HepG2 (cell line): ENCODE results near the gene DBNDD2. TPM values are rescaled to one million over a fixed set of nuclear protein-coding genes. Genes with fewer than 3 reads are reported as not detected.

Source experiments
- AGO2 ChIP-seq: fragments of 200-400 bp; formaldehyde crosslinking; optimal IDR thresholded peaks from 2 replicates; pipeline ENCODE3; 2017; ENCODE audit warnings: mild to moderate bottlenecking, low read depth, low read length, moderate library complexity
- ATF2 ChIP-seq: sonication (generic); formaldehyde crosslinking; IDR thresholded peaks from 2 replicates; pipeline ENCODE4 v1.4.0; 2020; ENCODE audit warnings: missing genetic modification reagents
- CENPX ChIP-seq: sonication (generic); formaldehyde crosslinking; IDR thresholded peaks from 2 replicates; pipeline ENCODE4 v1.9.0; 2021; ENCODE audit warnings: mild to moderate bottlenecking, missing genetic modification reagents, moderate library complexity
- FOXK2 ChIP-seq: fragments of 450-650 bp; IDR thresholded peaks from 2 replicates; pipeline ENCODE4 v1.6.1; 2016
- GPN1 ChIP-seq: sonication (generic); formaldehyde crosslinking; IDR thresholded peaks from 2 replicates; pipeline ENCODE4 v1.5.1; 2020; ENCODE audit warnings: missing genetic modification reagents, borderline replicate concordance
- HDAC1 ChIP-seq: sonication (generic); formaldehyde crosslinking; IDR thresholded peaks from 2 replicates; pipeline ENCODE4 v1.5.1; 2020; ENCODE audit warnings: mild to moderate bottlenecking, missing genetic modification reagents
- HMG20B ChIP-seq: conservative IDR thresholded peaks from 2 replicates; pipeline ENCODE4 v1.6.1; 2016; ENCODE audit warnings: missing genetic modification reagents, missing compliant biosample characterization
- HNRNPUL1 ChIP-seq: fragments of 200-400 bp; formaldehyde crosslinking; IDR thresholded peaks from 2 replicates; pipeline ENCODE4 v1.6.1; 2017; ENCODE audit warnings: low read depth, mild to moderate bottlenecking, low read length, moderate library complexity
- KDM6A ChIP-seq: IDR thresholded peaks from 2 replicates; pipeline ENCODE4 v1.6.1; 2016; ENCODE audit warnings: low read depth
- MED8 ChIP-seq: sonication (generic); formaldehyde crosslinking; IDR thresholded peaks from 2 replicates; pipeline ENCODE4 v1.8.1; 2023; ENCODE audit warnings: mild to moderate bottlenecking, missing genetic modification reagents; ENCODE audit not compliant: insufficient replicate concordance
- MEIS2 ChIP-seq: sonication (generic); formaldehyde crosslinking; IDR thresholded peaks from 2 replicates; pipeline ENCODE4 v1.9.0; 2021; ENCODE audit warnings: mild to moderate bottlenecking, missing genetic modification reagents
- MIER2 ChIP-seq: IDR thresholded peaks from 2 replicates; pipeline ENCODE4 v1.6.1; 2016; ENCODE audit warnings: missing biosample characterization, missing genetic modification reagents
- MTF2 ChIP-seq: sonication (generic); formaldehyde crosslinking; IDR thresholded peaks from 2 replicates; pipeline ENCODE4 v1.5.0; 2020; ENCODE audit warnings: missing genetic modification reagents, borderline replicate concordance
- NKX3-1 ChIP-seq: sonication (generic); formaldehyde crosslinking; IDR thresholded peaks from 2 replicates; pipeline ENCODE4 v1.5.0; 2020; ENCODE audit warnings: missing genetic modification reagents
- PAF1 ChIP-seq: IDR thresholded peaks from 2 replicates; pipeline ENCODE4 v1.6.1; 2016; ENCODE audit warnings: missing genetic modification reagents, missing compliant biosample characterization
- PTBP1 ChIP-seq: fragments of 200-400 bp; formaldehyde crosslinking; IDR thresholded peaks from 2 replicates; pipeline ENCODE4 v1.6.1; 2018; ENCODE audit warnings: low read length, low read depth; ENCODE audit not compliant: poor library complexity, severe bottlenecking
- RCOR2 ChIP-seq: IDR thresholded peaks from 2 replicates; pipeline ENCODE4 v1.6.1; 2016; ENCODE audit warnings: missing biosample characterization, missing genetic modification reagents
- SKI ChIP-seq: fragments of 450-650 bp; IDR thresholded peaks from one replicate; pipeline ENCODE4 v1.6.1; 2018; ENCODE audit warnings: mild to moderate bottlenecking; ENCODE audit not compliant: partially characterized antibody
- SP2 ChIP-seq: sonication (generic); formaldehyde crosslinking; IDR thresholded peaks from 2 replicates; pipeline ENCODE4 v1.5.1; 2020; ENCODE audit warnings: mild to moderate bottlenecking, missing genetic modification reagents
- TGIF2 ChIP-seq: IDR thresholded peaks from 2 replicates; pipeline ENCODE4 v1.6.1; 2016; ENCODE audit warnings: control low read depth, missing compliant biosample characterization
- ZC3H13 ChIP-seq: sonication (generic); formaldehyde crosslinking; IDR thresholded peaks from 2 replicates; pipeline ENCODE4 v1.8.1; 2023; ENCODE audit warnings: mild to moderate bottlenecking, missing genetic modification reagents, moderate library complexity
- ZNF235 ChIP-seq: sonication (generic); formaldehyde crosslinking; IDR thresholded peaks from 2 replicates; pipeline ENCODE4 v1.8.1; 2023; ENCODE audit warnings: mild to moderate bottlenecking, missing genetic modification reagents, borderline replicate concordance
- ZNF431 ChIP-seq: sonication (generic); formaldehyde crosslinking; IDR thresholded peaks from 2 replicates; pipeline ENCODE4 v1.9.0; 2022; ENCODE audit warnings: missing genetic modification reagents, low read depth, mild to moderate bottlenecking, borderline replicate concordance
- ZNF577 ChIP-seq: sonication (generic); formaldehyde crosslinking; IDR thresholded peaks from 2 replicates; pipeline ENCODE4 v1.4.0; 2020; ENCODE audit warnings: mild to moderate bottlenecking, low read depth, missing genetic modification reagents, borderline replicate concordance
- ZNF629 ChIP-seq: sonication (generic); formaldehyde crosslinking; conservative IDR thresholded peaks from 2 replicates; pipeline ENCODE4 v1.5.0; 2020; ENCODE audit warnings: missing genetic modification reagents
- polyA plus RNA-seq, 8 experiments: library from polyadenylated mRNA; depleted of rRNA in 3 of 8; stranded (reverse) in 7 of 8; unstranded in 1 of 8; fragments of >200 nt; fragmentation: Illumina TruSeq in 4 of 8; extraction: Trizol in 4 of 8; gene quantifications; 2 replicates each; pipeline versions ENCODE4 v1.2.1 to v1.2.3, GENCODE V29; 2011 to 2016; ENCODE audit warnings: low read depth in 4 of 8, missing spikeins in 1 of 8, mixed read lengths in 1 of 8; ENCODE audit not compliant: insufficient read depth in 1 of 8
- total RNA-seq, 5 experiments: library from RNA; depleted of rRNA; stranded (reverse); fragments of >200 nt; fragmentation: Illumina TruSeq; extraction: Trizol; gene quantifications; 2 replicates each; pipeline ENCODE4 v1.2.3, GENCODE V29; 2016; ENCODE audit warnings: low read depth in 1 of 5
- TF ChIP-seq, protein P1 (sequence below): sonication (generic); formaldehyde crosslinking; IDR thresholded peaks from 2 replicates; pipeline ENCODE4 v1.4.0; 2020; ENCODE audit warnings: missing genetic modification reagents
- TF ChIP-seq, protein P2 (sequence below): sonication (generic); formaldehyde crosslinking; IDR thresholded peaks from 2 replicates; pipeline ENCODE4 v1.8.0; 2022; ENCODE audit warnings: missing genetic modification reagents, mild to moderate bottlenecking, moderate library complexity, borderline replicate concordance

The DBNDD2 gene
- total and polyA plus RNA-seq, 2 of the 13 experiments (the other 11 are each of a cell fraction or from before 2014, with no cell fraction given) = 16.7 to 47.6 TPM

- no peak; the same call in 1 of the 2 replicates for TF ChIP-seq ZNF235
- no peak; the same call in 1 of the 2 replicates for TF ChIP-seq MEIS2 (CRISPR knock-in tag)
- no peak for TF ChIP-seq KDM6A (CRISPR knock-in tag)
- TF ChIP-seq RCOR2 (CRISPR knock-in tag) = no peak
- no peak for TF ChIP-seq ZC3H13 (CRISPR knock-in tag)
- no peak for TF ChIP-seq CENPX
- TF ChIP-seq SP2 = no peak
- peak; percentile 78 for TF ChIP-seq PTBP1
- 0 out of 2 replicates have a peak, but pooled peaks have one; percentile 55 for TF ChIP-seq PAF1 (CRISPR knock-in tag)
- no peak; the same call in 1 of the 2 replicates for TF ChIP-seq HMG20B
- TF ChIP-seq ZNF577 (CRISPR knock-in tag) = no peak
- TF ChIP-seq ZNF431 = 0 out of 2 replicates have a peak, but pooled peaks have one; percentile 25
- TF ChIP-seq HDAC1 (CRISPR knock-in tag) = peak; percentile 46; the same call in 1 of the 2 replicates
- TF ChIP-seq ZNF629 (CRISPR knock-in tag) = no peak
- 0 out of 2 replicates have a peak, but pooled peaks have one; percentile 79 for TF ChIP-seq GPN1 (CRISPR knock-in tag)
- TF ChIP-seq ATF2 = peak; percentile 84
- no peak for TF ChIP-seq HNRNPUL1
- TF ChIP-seq, protein P1, sequence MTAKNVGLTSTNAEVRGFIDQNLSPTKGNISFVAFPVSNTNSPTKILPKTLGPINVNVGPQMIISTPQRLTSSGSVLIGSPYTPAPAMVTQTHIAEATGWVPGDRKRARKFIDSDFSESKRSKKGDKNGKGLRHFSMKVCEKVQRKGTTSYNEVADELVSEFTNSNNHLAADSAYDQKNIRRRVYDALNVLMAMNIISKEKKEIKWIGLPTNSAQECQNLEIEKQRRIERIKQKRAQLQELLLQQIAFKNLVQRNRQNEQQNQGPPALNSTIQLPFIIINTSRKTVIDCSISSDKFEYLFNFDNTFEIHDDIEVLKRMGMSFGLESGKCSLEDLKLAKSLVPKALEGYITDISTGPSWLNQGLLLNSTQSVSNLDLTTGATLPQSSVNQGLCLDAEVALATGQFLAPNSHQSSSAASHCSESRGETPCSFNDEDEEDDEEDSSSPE (CRISPR knock-in tag) = peak; percentile 43; the same call in 1 of the 2 replicates
- peak; percentile 89 for TF ChIP-seq AGO2
- TF ChIP-seq, protein P2, sequence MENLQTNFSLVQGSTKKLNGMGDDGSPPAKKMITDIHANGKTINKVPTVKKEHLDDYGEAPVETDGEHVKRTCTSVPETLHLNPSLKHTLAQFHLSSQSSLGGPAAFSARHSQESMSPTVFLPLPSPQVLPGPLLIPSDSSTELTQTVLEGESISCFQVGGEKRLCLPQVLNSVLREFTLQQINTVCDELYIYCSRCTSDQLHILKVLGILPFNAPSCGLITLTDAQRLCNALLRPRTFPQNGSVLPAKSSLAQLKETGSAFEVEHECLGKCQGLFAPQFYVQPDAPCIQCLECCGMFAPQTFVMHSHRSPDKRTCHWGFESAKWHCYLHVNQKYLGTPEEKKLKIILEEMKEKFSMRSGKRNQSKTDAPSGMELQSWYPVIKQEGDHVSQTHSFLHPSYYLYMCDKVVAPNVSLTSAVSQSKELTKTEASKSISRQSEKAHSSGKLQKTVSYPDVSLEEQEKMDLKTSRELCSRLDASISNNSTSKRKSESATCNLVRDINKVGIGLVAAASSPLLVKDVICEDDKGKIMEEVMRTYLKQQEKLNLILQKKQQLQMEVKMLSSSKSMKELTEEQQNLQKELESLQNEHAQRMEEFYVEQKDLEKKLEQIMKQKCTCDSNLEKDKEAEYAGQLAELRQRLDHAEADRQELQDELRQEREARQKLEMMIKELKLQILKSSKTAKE (CRISPR knock-in tag) = no peak
- no peak for TF ChIP-seq MED8 (CRISPR knock-in tag)
- 0 out of 2 replicates have a peak, but pooled peaks have one; percentile 38 for TF ChIP-seq MTF2 (CRISPR knock-in tag)
- peak; percentile 68; the same call in 1 of the 2 replicates for TF ChIP-seq MIER2 (CRISPR knock-in tag)
- no peak for TF ChIP-seq FOXK2
- peak; percentile 51 for TF ChIP-seq SKI
- no peak for TF ChIP-seq NKX3-1 (CRISPR knock-in tag)
- peak; percentile 27; the same call in 1 of the 2 replicates for TF ChIP-seq TGIF2 (CRISPR knock-in tag)
These were observed 28.8 kb downstream of the DBNDD2 start (continued) for GRCh38 chr20:45436732-45437485.
